Activated T-cell treated with anti-CD3 and anti-CD28 coated beads, Interleukin-2, amount 50 U/mL, for 24 hours (primary cell): ENCODE data around the gene CD3E.
A peak's percentile ranks its signal among the peaks of the same experiment; 100 is the strongest.

Experiments used
- DNase-seq: peaks from one replicate; pipeline ENCODE4 v3.0.0-alpha.2; 2020
- H3K27ac Mint-ChIP-seq: 2 replicates; pipeline ENCODE4 v1.8.0; 2020; ENCODE audit warnings: mild to moderate bottlenecking, mixed read lengths
- H3K27me3 Mint-ChIP-seq: 2 replicates; pipeline ENCODE4 v1.8.0; 2020; ENCODE audit warnings: mixed read lengths
- H3K36me3 Mint-ChIP-seq: 2 replicates; pipeline ENCODE4 v1.8.0; 2020; ENCODE audit warnings: low read depth, mixed read lengths
- H3K4me1 Mint-ChIP-seq: 2 replicates; pipeline ENCODE4 v1.8.0; 2020; ENCODE audit warnings: low read depth, mixed read lengths
- H3K4me3 Mint-ChIP-seq: 2 replicates; pipeline ENCODE4 v1.8.0; 2020; ENCODE audit warnings: mild to moderate bottlenecking, moderate library complexity, mixed read lengths
- H3K9me3 Mint-ChIP-seq: 2 replicates; pipeline ENCODE4 v1.8.0; 2020; ENCODE audit warnings: mixed read lengths

The CD3E gene

DNA sequence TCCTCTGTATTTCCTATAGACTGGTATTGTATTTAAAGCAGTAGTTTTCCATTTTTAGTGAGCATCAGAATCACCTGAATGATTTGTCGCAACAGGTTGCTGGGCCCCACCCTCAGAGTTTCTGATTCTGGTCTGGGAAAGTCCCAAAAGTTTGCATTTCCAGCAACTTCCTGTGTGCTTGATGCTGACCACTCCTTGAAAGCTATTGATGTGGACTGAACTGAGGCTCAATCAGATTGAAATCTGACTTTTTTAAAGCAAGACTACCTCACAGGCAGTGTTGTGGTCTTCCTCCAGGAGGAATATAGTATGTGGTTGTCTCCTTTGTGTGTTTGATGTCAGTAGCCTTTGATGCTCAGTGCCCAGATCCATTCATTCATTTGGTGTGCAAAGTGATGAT is 23.2 kb upstream of the CD3E start:
- Mint-ChIP-seq H3K9me3 (no peaks in the 10 kb centered on the region), H3K27me3 (no peaks in the 10 kb centered on the region), H3K4me3 (no peak overlapping the region), H3K36me3 (no peaks in the 10 kb centered on the region), H3K27ac (peak overlapping the region; percentile 20), H3K4me1 (peaks cover 57% of the 10 kb centered on the region)
- no peak for DNase-seq

DNA sequence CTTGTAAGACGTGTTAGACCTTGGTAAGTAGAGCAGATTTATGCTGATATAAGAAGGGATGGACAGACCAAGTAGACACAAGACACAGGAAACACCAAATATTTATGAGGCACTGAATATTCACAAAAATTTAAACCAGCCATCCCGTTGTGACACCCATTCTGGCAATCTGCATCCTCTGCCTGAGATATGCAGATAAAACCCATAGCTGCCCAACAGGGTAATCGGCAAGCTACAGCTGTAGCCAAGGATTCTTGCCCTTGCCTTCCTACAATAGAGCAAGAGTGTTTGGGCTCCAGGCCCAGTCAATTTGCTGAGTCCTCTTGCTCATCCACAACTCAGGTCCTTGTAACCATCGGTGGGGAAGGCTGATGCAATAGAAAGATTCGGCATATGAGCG is 21.9 kb upstream of the CD3E start:
- H3K4me1 Mint-ChIP-seq = peaks cover 57% of the 10 kb centered on the region

DNA sequence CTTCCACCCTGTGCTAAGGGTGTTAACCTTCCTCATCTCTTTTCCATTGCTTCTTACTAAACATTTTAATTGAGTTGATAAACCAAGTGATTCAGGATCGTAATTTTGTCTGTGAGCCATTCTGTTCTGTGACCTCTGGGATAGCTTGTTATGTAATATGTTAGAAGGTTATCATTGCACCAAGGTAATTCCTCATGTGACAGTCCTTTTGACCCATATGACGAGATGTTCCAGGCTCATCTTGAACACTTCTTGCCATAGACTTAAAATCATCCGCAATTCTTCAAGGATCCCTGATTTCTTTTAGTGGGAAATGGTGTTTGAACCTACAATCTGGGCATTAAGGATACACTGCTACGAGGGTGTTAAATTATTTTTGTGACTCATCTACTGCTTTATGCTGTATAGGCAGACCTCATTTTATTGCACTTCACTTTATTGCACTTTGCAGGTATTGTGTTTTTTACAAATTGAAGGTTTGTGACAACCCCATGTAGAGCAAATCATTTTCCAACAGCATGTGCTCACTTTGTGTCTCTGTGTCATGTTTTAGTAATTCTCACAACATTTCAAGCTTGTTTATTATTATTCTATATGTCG is 21.4 kb upstream of the CD3E start:
- Mint-ChIP-seq H3K9me3 (no peaks in the 10 kb centered on the region), H3K4me1 (peaks cover 59% of the 10 kb centered on the region), H3K27ac (peak overlapping the region; percentile 64), H3K27me3 (no peaks in the 10 kb centered on the region), H3K36me3 (no peaks in the 10 kb centered on the region), H3K4me3 (no peak overlapping the region)
- no peak for DNase-seq

More for the DNA sequence above, 21.9 kb upstream of the CD3E start:
- DNase-seq = no peak
- no peaks in the 10 kb centered on the region for H3K27me3 Mint-ChIP-seq
- H3K27ac Mint-ChIP-seq = no peak overlapping the region
- no peaks in the 10 kb centered on the region for H3K36me3 Mint-ChIP-seq
- H3K4me3 Mint-ChIP-seq = no peak overlapping the region
- no peaks in the 10 kb centered on the region for H3K9me3 Mint-ChIP-seq

DNA sequence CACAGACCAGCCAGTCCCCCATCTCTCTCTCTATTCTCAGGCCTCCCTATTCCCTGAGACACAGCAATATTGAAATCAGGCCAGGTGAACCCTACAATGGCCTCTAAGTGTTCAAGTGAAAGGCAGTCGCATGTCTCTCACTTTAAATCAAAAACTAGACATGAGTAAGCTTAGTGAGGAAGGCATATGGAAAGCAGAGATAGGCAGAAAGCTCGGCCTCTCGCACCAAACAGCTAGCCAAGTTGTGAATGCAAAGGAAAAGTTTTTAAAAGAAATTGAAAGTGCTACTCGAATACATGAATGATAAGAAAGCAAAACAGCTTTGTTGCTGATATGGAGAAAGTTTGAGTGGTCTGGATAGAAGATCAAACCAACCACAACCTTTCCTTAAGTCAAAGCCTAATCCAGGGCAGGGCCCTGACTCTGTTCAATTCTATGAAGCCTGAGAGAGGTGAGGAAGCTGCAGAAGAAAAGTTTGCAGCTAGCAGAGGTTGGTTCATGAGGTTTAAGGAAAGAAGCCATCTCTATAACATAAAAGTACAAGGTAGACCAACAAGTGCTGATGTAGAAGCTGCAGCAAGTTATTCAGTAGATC is 20.7 kb upstream of the CD3E start:
- peak overlapping the region; percentile 64 for H3K27ac Mint-ChIP-seq
- no peak overlapping the region for H3K4me3 Mint-ChIP-seq

DNA sequence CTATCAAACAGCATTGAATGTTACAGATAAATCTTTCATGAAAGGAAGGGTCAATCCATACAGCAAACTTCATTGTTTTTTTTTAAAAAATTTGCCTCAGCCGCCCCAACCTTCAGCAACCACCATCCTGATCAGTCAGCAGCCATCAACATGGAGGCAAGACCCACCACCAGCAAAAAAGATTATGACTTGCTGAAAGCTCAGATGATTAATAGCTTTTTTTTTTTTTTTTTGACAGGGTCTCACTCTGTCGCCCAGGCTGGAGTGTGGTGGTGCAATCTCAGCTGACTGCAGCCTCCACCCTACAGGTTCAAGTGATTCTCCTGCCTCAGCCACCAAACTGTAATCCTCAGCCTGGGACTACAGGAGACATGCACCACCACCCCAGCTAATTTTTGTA is 18.0 kb upstream of the CD3E start:
- H3K4me3 Mint-ChIP-seq = no peak overlapping the region
- no peaks in the 10 kb centered on the region for H3K36me3 Mint-ChIP-seq
- no peaks in the 10 kb centered on the region for H3K27me3 Mint-ChIP-seq
- no peak for DNase-seq
- H3K9me3 Mint-ChIP-seq = no peaks in the 10 kb centered on the region
- H3K4me1 Mint-ChIP-seq = peaks cover 63% of the 10 kb centered on the region
- peak overlapping the region; percentile 34 for H3K27ac Mint-ChIP-seq

More for the DNA sequence above, 20.7 kb upstream of the CD3E start:
- no peaks in the 10 kb centered on the region for H3K36me3 Mint-ChIP-seq
- no peak for DNase-seq
- H3K9me3 Mint-ChIP-seq = no peaks in the 10 kb centered on the region
- H3K27me3 Mint-ChIP-seq = no peaks in the 10 kb centered on the region
- H3K4me1 Mint-ChIP-seq = peaks cover 59% of the 10 kb centered on the region

DNA sequence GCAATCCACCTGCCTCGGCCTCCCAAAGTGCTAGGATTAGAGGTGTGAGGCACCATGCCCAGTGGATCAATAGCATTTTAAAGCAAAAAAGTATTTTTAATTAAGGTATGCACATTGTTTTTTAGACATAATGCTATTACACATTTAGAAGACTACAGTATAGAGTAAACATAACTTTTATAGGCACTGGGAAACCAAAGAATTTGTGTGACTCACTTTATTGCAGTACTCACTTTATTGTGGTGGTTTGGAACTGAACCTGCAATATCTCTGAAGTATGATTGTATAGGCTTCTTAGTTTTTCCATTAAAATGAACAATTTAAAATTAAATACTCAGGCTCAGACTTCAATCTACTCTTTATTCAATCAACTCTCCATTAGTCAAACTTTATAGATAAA is 17.5 kb upstream of the CD3E start:
- Mint-ChIP-seq H3K9me3 (no peaks in the 10 kb centered on the region), H3K4me1 (peaks cover 63% of the 10 kb centered on the region), H3K36me3 (no peaks in the 10 kb centered on the region), H3K4me3 (no peak overlapping the region), H3K27ac (peak overlapping the region; percentile 48), H3K27me3 (no peaks in the 10 kb centered on the region)
- no peak for DNase-seq

DNA sequence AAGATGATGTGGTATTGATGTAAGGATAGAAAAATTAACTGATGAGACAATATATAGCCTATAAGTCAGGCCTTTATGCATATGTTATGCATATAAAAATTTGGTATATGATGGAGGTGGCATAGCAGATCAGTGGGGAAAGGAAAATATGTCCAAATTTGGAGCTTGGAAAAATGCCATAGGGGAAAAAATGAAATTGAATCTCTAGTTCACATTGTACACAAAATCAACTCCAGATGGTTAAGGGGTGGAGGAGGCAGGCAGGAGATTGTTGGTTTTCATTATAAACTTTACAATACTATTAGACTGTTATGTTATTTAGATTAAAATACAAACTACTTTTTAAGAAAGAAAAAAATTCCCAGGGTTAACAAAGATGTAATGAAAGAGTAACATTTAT is 15.1 kb upstream of the CD3E start:
- no peak overlapping the region for H3K27ac Mint-ChIP-seq
- H3K4me3 Mint-ChIP-seq = no peak overlapping the region
- H3K27me3 Mint-ChIP-seq = no peaks in the 10 kb centered on the region
- H3K9me3 Mint-ChIP-seq = no peaks in the 10 kb centered on the region
- H3K4me1 Mint-ChIP-seq = peaks cover 42% of the 10 kb centered on the region
- DNase-seq = no peak
- no peaks in the 10 kb centered on the region for H3K36me3 Mint-ChIP-seq

DNA sequence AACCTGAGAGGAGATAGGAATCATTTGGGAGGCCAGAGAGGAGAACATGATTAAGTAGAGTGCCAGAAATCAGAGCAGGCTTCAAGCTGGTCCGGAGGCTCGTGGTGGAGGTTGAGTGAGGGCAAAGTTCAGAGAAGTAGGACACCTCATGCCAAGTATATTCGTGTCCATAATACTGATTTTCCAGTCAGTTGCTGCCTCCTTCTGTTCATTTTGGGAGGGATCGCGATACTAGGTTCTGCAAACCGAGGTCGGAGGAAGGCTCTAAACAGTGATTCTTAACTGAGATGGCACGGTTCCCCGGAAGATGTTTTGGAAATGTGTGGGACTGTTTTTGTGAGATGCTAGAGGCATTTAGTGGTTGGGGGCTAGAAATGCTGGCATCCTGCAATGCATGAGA is 13.6 kb upstream of the CD3E start:
- DNase-seq = no peak
- H3K4me3 Mint-ChIP-seq = no peak overlapping the region
- H3K27ac Mint-ChIP-seq = no peak overlapping the region
- no peaks in the 10 kb centered on the region for H3K27me3 Mint-ChIP-seq
- H3K36me3 Mint-ChIP-seq = no peaks in the 10 kb centered on the region
- peaks cover 45% of the 10 kb centered on the region for H3K4me1 Mint-ChIP-seq
- no peaks in the 10 kb centered on the region for H3K9me3 Mint-ChIP-seq

DNA sequence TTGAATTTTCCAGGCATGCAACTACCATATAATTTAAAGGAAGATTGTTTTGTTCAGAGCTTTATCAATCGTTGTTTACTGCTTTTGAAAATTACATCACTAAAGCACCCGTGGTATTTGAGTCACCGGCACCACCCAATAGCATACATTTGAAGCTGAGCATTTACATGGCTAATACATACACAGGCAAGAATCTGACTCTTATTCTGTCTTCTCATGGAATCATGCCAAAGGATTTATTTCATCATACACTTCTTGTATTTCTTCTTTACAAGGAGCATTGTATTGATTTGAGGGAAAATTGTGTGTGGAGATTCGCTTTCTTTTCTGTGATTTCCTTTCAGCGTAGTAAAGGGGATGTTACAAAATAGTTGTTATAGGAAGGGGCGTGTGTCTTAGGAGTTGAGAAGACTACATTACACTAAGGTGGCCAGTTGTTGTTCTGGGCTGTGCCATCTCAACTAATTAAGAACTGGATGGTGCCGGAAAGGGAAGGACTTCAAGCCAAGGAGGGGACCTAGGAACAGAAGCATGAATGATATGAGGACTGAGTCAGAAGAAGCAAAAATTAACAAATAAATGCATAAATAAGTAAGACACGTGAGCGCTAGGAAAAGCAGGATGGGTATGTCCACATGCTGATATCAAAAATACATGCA is 12.9 kb upstream of the CD3E start:
- Mint-ChIP-seq H3K27ac (no peak overlapping the region), H3K9me3 (no peaks in the 10 kb centered on the region), H3K36me3 (no peaks in the 10 kb centered on the region), H3K4me1 (peaks cover 44% of the 10 kb centered on the region), H3K27me3 (no peaks in the 10 kb centered on the region), H3K4me3 (no peak overlapping the region)
- no peak for DNase-seq

DNA sequence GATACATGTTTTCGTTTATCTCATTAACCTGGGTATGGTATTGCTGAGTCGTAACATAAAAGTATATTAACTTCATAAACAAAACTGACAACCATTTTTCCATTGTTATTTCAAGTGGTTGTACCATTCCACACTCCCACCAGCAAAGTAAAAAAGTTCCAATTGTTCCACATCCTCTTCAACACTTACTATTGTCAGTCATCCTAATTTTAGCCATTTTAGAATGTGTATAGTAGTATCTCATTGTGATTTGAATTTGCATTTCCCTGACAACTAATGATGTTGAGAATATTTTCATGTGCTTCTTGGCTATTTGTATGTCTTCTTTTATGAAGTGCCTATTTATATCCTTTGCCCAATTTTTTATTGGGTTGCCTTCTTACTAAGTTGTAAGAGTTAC is 10.5 kb upstream of the CD3E start:
- Mint-ChIP-seq H3K27ac (no peak overlapping the region), H3K36me3 (no peaks in the 10 kb centered on the region), H3K9me3 (no peaks in the 10 kb centered on the region), H3K4me3 (no peak overlapping the region), H3K27me3 (no peaks in the 10 kb centered on the region), H3K4me1 (peaks cover 33% of the 10 kb centered on the region)
- no peak for DNase-seq

DNA sequence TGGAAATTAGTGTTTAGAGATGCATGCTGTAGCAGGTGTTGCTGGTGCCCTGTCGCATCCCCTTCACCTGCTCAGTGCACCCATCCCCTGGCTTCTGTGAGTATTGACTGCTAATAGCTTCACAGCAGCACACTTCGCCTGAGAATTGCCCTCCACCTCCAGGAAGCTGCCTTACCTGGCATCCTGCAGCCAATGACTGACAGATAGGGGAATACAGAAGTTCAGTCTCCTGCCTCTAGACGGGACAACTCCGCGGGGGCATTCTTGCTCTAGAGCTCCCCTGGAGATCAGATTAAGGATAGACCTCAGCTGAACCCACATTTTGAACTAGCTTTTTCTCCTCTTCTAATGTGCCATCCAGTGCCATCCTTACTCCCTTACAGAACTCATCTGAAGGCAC is 9.3 kb upstream of the CD3E start:
- H3K4me1 Mint-ChIP-seq = peaks cover 28% of the 10 kb centered on the region
- no peak overlapping the region for H3K4me3 Mint-ChIP-seq
- H3K27ac Mint-ChIP-seq = no peak overlapping the region
- no peak for DNase-seq
- H3K9me3 Mint-ChIP-seq = no peaks in the 10 kb centered on the region
- H3K36me3 Mint-ChIP-seq = no peaks in the 10 kb centered on the region
- H3K27me3 Mint-ChIP-seq = no peaks in the 10 kb centered on the region

DNA sequence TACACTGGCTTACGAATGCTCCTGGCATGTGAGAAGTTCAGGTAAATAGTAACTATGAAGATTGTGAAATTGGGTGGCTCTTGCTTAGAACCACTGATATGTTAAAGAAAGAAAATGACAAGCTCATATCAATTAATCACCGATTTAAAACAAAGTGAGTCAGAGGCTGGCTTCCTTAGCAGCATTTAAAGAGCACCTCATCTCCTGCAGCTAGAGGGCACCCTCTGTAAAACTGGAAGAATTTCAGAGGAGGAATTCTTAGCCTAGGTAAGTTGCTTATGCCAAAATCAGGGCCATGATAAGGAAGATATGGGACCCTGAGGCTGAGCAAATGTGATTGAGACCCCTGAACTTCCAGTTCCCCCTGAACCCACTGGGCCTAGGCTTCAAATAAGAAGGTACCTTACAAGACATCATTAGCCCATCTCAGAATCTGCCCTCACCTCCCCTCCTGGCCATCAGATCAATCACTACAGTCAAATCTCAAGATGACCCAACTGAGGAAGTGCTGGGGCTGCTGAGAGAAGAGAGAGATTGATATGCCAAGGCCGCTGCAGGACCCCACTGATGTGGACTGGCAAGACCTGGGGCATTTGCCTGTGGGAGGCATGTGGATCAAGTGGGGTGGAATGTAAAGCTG is 8.6 kb upstream of the CD3E start:
- no peaks in the 10 kb centered on the region for H3K27me3 Mint-ChIP-seq
- no peak overlapping the region for H3K4me3 Mint-ChIP-seq
- no peaks in the 10 kb centered on the region for H3K36me3 Mint-ChIP-seq
- peak overlapping the region; percentile 7 for H3K27ac Mint-ChIP-seq
- peaks cover 25% of the 10 kb centered on the region for H3K4me1 Mint-ChIP-seq
- no peaks in the 10 kb centered on the region for H3K9me3 Mint-ChIP-seq
- DNase-seq = no peak

DNA sequence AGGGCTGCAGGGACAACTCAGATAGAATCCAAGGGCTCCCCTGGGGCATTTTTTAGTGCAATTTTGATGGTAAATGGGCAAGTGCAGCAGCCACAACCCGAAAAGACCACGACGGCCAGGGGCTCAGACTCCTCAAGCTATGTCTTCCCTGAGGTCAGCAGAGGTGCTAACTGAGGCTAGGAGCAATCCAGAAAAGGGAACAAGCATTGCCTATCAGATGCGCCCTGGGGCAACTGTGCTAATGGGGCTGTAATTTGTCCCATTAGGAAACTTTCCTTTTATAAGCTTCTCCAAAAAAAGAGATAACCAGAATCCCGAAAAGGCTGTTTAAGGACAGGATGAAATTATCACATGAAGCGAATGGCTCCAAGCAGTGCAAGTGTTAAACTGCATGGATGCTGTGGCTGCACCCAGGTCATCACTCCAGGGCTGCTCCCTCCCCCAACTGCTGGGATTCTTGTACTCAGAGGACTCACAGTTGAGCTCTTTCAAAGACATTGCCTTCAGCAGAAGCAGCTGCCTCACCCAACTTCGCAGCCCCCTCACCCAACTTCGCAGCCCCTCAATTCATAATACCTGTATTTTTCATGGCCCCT is 2.8 kb upstream of the CD3E start:
- H3K27ac Mint-ChIP-seq = no peak overlapping the region
- DNase-seq = no peak
- peaks cover 43% of the 10 kb centered on the region for H3K4me1 Mint-ChIP-seq
- peaks cover 22% of the 10 kb centered on the region for H3K36me3 Mint-ChIP-seq
- H3K27me3 Mint-ChIP-seq = no peaks in the 10 kb centered on the region
- no peaks in the 10 kb centered on the region for H3K9me3 Mint-ChIP-seq
- H3K4me3 Mint-ChIP-seq = no peak overlapping the region

DNA sequence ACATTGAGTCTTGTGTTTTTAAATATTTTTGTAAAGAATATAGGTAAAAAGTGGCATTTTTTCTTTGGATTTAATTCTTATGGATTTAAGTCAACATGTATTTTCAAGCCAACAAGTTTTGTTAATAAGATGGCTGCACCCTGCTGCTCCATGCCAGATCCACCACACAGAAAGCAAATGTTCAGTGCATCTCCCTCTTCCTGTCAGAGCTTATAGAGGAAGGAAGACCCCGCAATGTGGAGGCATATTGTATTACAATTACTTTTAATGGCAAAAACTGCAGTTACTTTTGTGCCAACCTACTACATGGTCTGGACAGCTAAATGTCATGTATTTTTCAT is 333 bp upstream of the CD3E start:
- no peaks in the 10 kb centered on the region for H3K27me3 Mint-ChIP-seq
- H3K4me1 Mint-ChIP-seq = peaks cover 68% of the 10 kb centered on the region
- peak overlapping the region; percentile 99 for H3K27ac Mint-ChIP-seq
- no peak for DNase-seq
- peak overlapping the region; percentile 99 for H3K4me3 Mint-ChIP-seq
- peaks cover 47% of the 10 kb centered on the region for H3K36me3 Mint-ChIP-seq
- H3K9me3 Mint-ChIP-seq = no peaks in the 10 kb centered on the region

DNA sequence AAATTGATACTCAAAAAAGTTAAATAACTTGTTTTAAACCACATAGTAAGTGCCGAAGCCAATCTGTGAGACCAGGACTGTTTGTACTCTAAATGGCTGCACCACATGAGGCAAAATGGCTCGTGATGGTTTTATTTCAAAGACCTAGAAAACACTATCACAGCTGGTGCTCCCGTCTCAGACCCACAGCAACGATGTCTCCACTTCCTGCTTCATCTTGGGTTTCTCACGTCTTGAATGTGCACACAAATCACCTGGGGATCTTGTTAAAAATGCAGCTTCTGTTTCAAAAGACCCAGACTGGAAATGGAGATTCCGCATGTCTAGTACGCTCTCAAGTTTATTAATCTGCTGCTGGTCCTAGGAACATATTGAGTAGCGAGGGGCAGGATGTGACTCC is 1.2 kb downstream of the CD3E start:
- Mint-ChIP-seq H3K4me3 (peak overlapping the region; percentile 99), H3K4me1 (peaks cover 80% of the 10 kb centered on the region), H3K27me3 (no peaks in the 10 kb centered on the region), H3K27ac (peak overlapping the region; percentile 99), H3K9me3 (no peaks in the 10 kb centered on the region), H3K36me3 (peaks cover 60% of the 10 kb centered on the region)
- DNase-seq = peak; percentile 58
